Left lung (tissue), 14 donors: Measurements from ENCODE around the gene CHMP4B. TPM values are rescaled to one million over a fixed set of nuclear protein-coding genes. Genes with fewer than 3 reads are reported as not detected.

Experiments used
- ATAC-seq: fragments of 200-7000 bp; cut with Tn5 transposase; one replicate; pipeline ENCODE4 v1.9.1; 2020; ENCODE audit warnings: moderate library complexity
- DNase-seq, 4 donors: peaks; one replicate each; pipeline ENCODE4 v3.0.0-alpha.2; 2013 to 2020
- H3K27ac ChIP-seq, 2 donors: fragments of 200-600 bp; sonication (generic) in 1 of 2; one replicate each; pipeline versions ENCODE4 v1.5.0 to v1.8.0; 2020 to 2021
- H3K27me3 ChIP-seq, 2 donors: fragments of 200-600 bp; sonication (generic) in 1 of 2; one replicate each; pipeline versions ENCODE4 v1.5.0 to v1.8.0; 2020 to 2021
- H3K36me3 ChIP-seq, 2 donors: fragments of 200-600 bp; sonication (generic) in 1 of 2; one replicate each; pipeline versions ENCODE4 v1.5.0 to v1.8.0; 2020 to 2021
- H3K4me1 ChIP-seq, 2 donors: fragments of 200-600 bp; one replicate each; pipeline ENCODE4 v1.8.0; 2021
- H3K4me3 ChIP-seq, 2 donors: fragments of 200-600 bp; sonication (generic) in 1 of 2; one replicate each; pipeline versions ENCODE4 v1.5.0 to v1.8.0; 2020 to 2021; ENCODE audit warnings: mild to moderate bottlenecking in 1 of 2
- H3K9me3 ChIP-seq, 2 donors: fragments of 200-600 bp; sonication (generic) in 1 of 2; one replicate each; pipeline versions ENCODE4 v1.5.0 to v1.8.0; 2020 to 2021
- intact Hi-C, 2 donors: fragments of 100-400 bp; cut with DNase I; formaldehyde crosslinking; loops; one replicate each; pipeline versions ENCODE4 v1.11.2 to v1.14.2; 2022
- long read RNA-seq, 12 donors: library from polyadenylated mRNA in 2 of 12; unstranded in 2 of 12; transcript quantifications; one replicate each; pipeline ENCODE4 v2.0.0 and lab custom pipeline, GENCODE V29; 2019 to 2026
- polyA plus RNA-seq, 6 donors: library from polyadenylated mRNA; unstranded; fragments of 120-200 nt; gene quantifications; one replicate each; pipeline ENCODE4 v1.2.1, GENCODE V29; 2013; ENCODE audit not compliant: insufficient read length in 6 of 6
- total RNA-seq, 2 donors: library from RNA; stranded (reverse); fragmentation: NEBNext Ultra II Directional; extraction: Animal tissue kit (Norgen Biotek cat#: 25700); gene quantifications; one replicate each; pipeline ENCODE4 v1.2.1, GENCODE V29; 2021
- TF ChIP-seq, protein P1 (sequence below), 2 donors: fragments of 200-600 bp; sonication (generic) in 1 of 2; IDR thresholded peaks; one replicate each; pipeline versions ENCODE4 v1.5.0 to v1.8.0; 2021; ENCODE audit warnings: antibody characterized with exemption in 2 of 2
- donor health status: DM: no; HTN: yes; CAD: no.
- donor health status: DM: no; HTN: no; CAD: no.

Gene CHMP4B, protein sequence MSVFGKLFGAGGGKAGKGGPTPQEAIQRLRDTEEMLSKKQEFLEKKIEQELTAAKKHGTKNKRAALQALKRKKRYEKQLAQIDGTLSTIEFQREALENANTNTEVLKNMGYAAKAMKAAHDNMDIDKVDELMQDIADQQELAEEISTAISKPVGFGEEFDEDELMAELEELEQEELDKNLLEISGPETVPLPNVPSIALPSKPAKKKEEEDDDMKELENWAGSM
- 10 to 100 TPM; 83.2 to 90.5 TPM for total RNA-seq
- 100 to 1,000 TPM; 109 to 117 (median 112) TPM for polyA plus RNA-seq
- long read RNA-seq, donor 1, transcript CHMP4B-201 (5 exons, 1,646 nt): major isoform, 73 of 125 reads
- long read RNA-seq, donor 1, partial matches to known transcripts: 52 of 125 reads
- long read RNA-seq, donor 1, other reads (novel, unspliced or antisense): 0 of 125 reads
- long read RNA-seq, donor 2, transcript CHMP4B-201 (5 exons, 1,646 nt): major isoform, 50 of 66 reads
- long read RNA-seq, donor 2, partial matches to known transcripts: 16 of 66 reads
- long read RNA-seq, donor 2, other reads (novel, unspliced or antisense): 0 of 66 reads
- long read RNA-seq, donor 3, transcript CHMP4B-201 (5 exons, 1,646 nt): major isoform, 60 of 77 reads
- long read RNA-seq, donor 3, partial matches to known transcripts: 17 of 77 reads
- long read RNA-seq, donor 3, other reads (novel, unspliced or antisense): 0 of 77 reads
- long read RNA-seq, donor 4, partial matches to known transcripts: 1 of 1 reads
- long read RNA-seq, donor 4, other reads (novel, unspliced or antisense): 0 of 1 reads
- long read RNA-seq, donor 5, transcript CHMP4B-201 (5 exons, 1,646 nt): major isoform, 59 of 71 reads
- long read RNA-seq, donor 5, partial matches to known transcripts: 12 of 71 reads
- long read RNA-seq, donor 5, other reads (novel, unspliced or antisense): 0 of 71 reads
- long read RNA-seq, donor 6, transcript CHMP4B-201 (5 exons, 1,646 nt): major isoform, 46 of 52 reads
- long read RNA-seq, donor 6, partial matches to known transcripts: 6 of 52 reads
- long read RNA-seq, donor 6, other reads (novel, unspliced or antisense): 0 of 52 reads
- long read RNA-seq, donor 7, transcript CHMP4B-201 (5 exons, 1,646 nt): major isoform, 47 of 53 reads
- long read RNA-seq, donor 7, partial matches to known transcripts: 6 of 53 reads
- long read RNA-seq, donor 7, other reads (novel, unspliced or antisense): 0 of 53 reads
- long read RNA-seq, donor 8, transcript CHMP4B-201 (5 exons, 1,646 nt): major isoform, 58 of 65 reads
- long read RNA-seq, donor 8, partial matches to known transcripts: 7 of 65 reads
- long read RNA-seq, donor 8, other reads (novel, unspliced or antisense): 0 of 65 reads
- long read RNA-seq, donor 9: 0 reads
- long read RNA-seq, donor 10, partial matches to known transcripts: 1 of 1 reads
- long read RNA-seq, donor 10, other reads (novel, unspliced or antisense): 0 of 1 reads
- long read RNA-seq, donor 11: 0 reads
- long read RNA-seq, donor 12, transcript CHMP4B-201 (5 exons, 1,646 nt): major isoform, 42 of 49 reads
- long read RNA-seq, donor 12, partial matches to known transcripts: 7 of 49 reads
- long read RNA-seq, donor 12, other reads (novel, unspliced or antisense): 0 of 49 reads

DNA sequence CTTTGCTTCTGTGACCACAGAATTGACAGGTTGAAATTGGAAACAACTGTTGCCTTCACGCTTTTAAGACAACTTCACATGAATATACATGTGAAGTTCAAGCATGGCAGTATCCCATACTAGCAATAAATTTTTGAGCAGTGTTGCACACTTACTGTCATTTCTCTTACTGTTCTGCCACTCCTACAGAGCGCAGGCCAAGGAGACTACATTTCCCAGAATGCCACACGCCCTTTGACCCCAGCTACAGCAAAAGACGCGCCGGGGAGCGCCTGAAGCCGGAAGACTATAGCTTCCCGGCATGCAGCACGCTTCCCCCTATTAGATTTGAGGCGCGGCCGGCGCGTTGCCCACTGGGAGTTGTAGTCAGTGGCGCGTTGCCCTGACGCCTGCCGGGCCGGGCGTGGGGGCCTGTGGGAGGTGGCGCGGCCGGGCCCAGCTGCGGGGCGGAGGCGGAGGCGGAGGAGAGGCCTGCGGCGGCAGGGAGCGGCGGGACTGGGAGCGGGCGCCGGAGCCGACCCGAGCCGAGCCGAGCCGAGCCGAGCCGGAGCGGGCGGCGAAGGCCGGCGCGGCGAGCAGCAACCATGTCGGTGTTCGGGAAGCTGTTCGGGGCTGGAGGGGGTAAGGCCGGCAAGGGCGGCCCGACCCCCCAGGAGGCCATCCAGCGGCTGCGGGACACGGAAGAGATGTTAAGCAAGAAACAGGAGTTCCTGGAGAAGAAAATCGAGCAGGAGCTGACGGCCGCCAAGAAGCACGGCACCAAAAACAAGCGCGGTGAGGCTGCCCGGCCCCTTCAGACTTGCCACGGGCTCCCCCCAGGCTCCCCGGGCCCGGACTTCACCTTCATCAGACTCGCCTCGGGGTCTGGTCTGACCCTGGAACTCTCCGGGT, at the start of gene CHMP4B:
CHMP4B (plus strand) TSS at position 464 of the 891 bp plus-strand sequence; CDS start at position 585, 121 bp downstream.
- Histone ChIP-seq H3K27me3 (no peaks in the 10 kb centered on the region), H3K4me1 (peaks cover 20 to 54% of the 10 kb centered on the region in 2 donors), H3K4me3 (peak within 1 kb of the TSS; percentile 61 to 95), H3K36me3 (peaks cover 0 to 13% of the 10 kb centered on the region in 2 donors), H3K9me3 (no peaks in the 10 kb centered on the region), H3K27ac (peak within 1 kb of the TSS; percentile 93 to 97)
- intact Hi-C loops: no loop called here
- ATAC-seq (peak; percentile 97), DNase-seq (peak; percentile 98 to 100 (median 99))
- TF ChIP-seq, protein P1, sequence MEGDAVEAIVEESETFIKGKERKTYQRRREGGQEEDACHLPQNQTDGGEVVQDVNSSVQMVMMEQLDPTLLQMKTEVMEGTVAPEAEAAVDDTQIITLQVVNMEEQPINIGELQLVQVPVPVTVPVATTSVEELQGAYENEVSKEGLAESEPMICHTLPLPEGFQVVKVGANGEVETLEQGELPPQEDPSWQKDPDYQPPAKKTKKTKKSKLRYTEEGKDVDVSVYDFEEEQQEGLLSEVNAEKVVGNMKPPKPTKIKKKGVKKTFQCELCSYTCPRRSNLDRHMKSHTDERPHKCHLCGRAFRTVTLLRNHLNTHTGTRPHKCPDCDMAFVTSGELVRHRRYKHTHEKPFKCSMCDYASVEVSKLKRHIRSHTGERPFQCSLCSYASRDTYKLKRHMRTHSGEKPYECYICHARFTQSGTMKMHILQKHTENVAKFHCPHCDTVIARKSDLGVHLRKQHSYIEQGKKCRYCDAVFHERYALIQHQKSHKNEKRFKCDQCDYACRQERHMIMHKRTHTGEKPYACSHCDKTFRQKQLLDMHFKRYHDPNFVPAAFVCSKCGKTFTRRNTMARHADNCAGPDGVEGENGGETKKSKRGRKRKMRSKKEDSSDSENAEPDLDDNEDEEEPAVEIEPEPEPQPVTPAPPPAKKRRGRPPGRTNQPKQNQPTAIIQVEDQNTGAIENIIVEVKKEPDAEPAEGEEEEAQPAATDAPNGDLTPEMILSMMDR (IDR thresholded peaks at IDR 0.05): no peak

DNA sequence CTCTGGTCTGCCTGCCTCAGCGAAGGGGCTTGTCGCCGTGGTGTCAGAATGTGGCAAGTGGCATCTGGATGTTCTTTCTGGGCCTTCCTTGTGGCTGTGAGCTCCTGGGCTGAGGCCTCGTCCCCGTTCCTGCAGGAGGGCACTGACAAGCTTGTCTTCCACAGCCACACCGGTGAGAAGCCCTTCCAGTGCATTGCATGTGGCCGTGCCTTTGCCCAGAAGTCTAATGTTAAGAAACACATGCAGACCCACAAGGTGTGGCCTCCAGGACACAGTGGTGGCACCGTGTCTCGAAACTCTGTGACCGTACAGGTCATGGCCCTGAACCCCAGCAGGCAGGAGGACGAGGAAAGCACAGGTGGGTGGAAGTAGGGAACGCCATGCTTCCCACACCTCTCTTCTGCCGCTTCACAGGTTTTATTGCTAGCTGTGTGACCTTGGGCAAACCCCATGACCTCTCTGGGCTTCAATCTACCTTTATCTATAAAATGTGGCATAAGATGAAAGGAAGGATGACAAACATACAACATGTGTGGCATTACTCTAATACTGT, 49.4 kb upstream of the CHMP4B start:
- Histone ChIP-seq H3K9me3 (peaks cover 0 to 5% of the 10 kb centered on the region in 2 donors), H3K27me3 (no peaks in the 10 kb centered on the region), H3K36me3 (peaks cover 0 to 73% of the 10 kb centered on the region in 2 donors), H3K27ac (no peak overlapping the region), H3K4me3 (no peak overlapping the region), H3K4me1 (no peaks in the 10 kb centered on the region)
- intact Hi-C loops: no loop called here
- DNase-seq (no peak), ATAC-seq (no peak)
- TF ChIP-seq, protein P1 (IDR thresholded peaks at IDR 0.05): no peak

DNA sequence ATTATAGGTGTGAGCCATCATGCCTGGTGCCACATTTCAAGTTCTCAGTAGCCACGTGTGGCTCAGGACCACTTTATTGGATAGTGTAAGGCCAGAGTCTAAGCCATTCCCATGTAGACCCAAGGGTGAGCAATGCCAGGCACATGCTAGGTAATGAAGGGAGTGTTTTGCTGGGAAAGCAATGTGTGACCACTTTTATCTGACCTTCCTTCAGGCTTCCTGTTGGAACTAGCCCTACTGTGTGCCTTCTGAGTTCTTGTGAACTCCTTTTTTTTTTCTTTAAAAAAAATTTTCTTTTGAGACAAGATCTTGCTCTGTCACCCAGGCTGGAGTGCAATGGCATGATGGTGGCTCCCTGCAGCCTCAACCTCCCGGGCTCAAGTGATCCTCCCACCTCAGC, 46.0 kb upstream of the CHMP4B start:
- no peaks in the 10 kb centered on the region for H3K27me3 ChIP-seq
- peaks cover 0 to 80% of the 10 kb centered on the region in 2 donors for H3K36me3 ChIP-seq
- H3K4me3 ChIP-seq: no peak overlapping the region
- ATAC-seq (no peak), DNase-seq (no peak)
- no peaks in the 10 kb centered on the region for H3K9me3 ChIP-seq
- H3K27ac ChIP-seq: no peak overlapping the region
- H3K4me1 ChIP-seq: no peaks in the 10 kb centered on the region
- intact Hi-C loops: no loop called here
- TF ChIP-seq, protein P1 (IDR thresholded peaks at IDR 0.05): no peak

DNA sequence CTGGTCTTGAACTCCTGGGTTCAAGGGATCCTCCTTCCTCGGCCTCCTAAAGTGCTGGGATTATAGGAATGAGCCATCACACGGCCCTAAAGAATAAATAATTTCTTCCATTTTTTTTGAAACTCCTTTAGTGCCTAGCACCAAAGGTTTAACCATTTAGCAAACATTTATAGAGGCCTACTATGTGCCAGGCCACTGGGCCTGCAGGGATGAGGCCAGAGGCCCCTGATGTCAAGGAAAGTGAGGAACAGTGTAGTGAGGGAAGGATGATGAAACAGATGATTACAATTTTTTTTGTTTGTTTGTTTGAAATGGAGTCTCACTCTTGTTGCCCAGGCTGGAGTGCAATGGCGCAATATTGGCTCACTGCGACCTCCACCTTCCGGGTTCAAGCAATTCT, 45.6 kb upstream of the CHMP4B start:
- intact Hi-C loops: no loop called here
- Histone ChIP-seq H3K36me3 (peaks cover 0 to 84% of the 10 kb centered on the region in 2 donors), H3K4me3 (no peak overlapping the region), H3K27me3 (no peaks in the 10 kb centered on the region), H3K9me3 (no peaks in the 10 kb centered on the region), H3K4me1 (no peaks in the 10 kb centered on the region), H3K27ac (no peak overlapping the region)
- TF ChIP-seq, protein P1 (IDR thresholded peaks at IDR 0.05): no peak
- DNase-seq (no peak), ATAC-seq (no peak)
